ENCODE data around the gene HIVEP2.
A peak's percentile ranks its signal among the peaks of the same experiment; 100 is the strongest.

HIVEP2 gene

DNA sequence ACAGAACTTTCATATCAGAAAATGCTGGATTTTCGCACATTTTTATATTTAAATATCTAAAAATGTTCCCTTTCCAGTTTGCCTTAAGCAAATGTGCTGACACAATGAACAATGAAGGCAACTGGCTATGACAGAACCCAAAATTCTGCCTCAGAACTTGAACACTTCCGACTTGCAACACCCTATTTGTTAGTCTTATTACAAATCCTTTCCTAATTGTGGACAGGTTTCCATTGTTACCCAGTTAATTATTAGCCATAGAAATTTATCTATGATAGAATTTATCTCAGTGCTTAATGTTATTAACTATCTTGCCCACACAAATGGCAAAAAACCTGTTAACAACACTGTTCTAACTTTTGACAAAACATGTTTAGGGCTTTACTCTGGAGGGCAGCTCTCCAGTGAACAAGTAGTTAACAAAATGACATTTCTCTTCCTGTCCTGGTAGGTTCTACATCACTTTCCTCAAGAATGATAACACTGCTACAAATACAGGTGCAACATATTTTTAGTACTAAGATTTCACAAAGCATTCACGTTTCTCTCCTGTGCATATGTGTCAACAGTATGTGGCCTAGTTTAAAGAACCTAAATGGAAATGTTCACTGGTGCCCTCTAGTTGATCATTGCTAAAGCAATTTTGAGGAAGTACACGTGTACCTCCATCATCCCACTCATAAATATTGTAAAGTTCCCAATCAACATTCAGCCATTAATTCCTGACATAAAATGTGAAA is 58.4 kb downstream of the HIVEP2 start:
- peak; percentile 64 to 77 for DNase-seq

GRCh38 chr6:142885182-142885867 is 59.7 kb downstream of the HIVEP2 start:
- peak; percentile 34 to 36 for DNase-seq

DNA sequence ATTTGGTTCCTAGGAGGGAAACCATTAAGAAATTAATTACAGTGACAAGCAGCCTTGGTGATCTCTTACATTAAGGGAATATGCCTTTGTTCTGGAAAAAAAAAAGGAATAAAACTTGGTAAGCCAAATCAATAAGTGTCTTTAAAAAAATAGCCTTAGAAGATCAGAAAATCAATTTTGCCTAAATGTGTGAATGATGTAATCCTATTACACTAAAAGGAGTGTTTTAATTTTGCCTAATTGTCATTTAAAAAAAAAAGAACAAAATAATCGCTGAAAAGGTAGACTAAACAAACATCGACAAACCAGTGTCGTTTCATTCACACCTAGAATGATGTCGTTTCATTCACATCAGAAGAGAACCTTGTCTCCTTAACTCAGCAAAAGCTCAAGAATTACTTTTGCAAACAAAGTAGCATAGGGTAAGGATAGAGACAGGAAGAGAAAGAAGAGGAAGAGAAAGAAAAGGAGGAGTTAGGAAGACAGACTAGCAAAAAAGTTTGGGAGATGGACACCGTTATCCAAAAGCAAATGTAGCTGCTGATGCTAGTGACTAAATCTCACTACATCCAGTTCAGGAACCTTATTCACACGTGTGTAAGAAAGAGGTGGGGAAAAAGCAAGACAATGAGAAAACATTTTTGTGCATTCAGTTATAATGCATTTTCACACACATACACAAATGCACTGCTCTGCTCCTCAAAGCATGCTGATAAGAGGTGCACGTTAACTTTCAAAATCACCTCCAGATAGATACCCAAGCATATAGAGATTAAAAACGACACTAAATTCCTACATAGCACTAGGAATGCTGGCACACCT is 60.6 kb downstream of the HIVEP2 start:
- DNase-seq = no peak

DNA sequence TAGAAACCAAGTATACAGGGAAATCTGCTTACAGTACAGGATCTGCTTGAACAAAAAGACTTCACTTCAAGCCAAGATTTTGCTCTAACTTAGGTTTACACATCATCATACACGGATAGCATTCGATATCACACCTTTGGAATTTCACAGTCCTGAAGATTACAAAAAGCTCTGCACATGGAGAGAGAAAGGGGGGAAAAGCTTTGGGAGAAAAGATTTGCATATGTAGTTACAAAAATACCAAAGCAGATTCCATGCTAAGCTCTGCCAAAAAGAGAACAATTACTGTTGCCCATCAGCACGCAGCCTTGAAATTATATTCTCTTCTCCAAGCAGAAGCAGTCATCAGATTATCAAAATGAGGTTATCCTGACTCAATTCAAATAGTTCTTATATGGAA is 62.0 kb downstream of the HIVEP2 start:
- no peak for DNase-seq

GRCh38 chr6:142881761-142882160 is 63.2 kb downstream of the HIVEP2 start:
- no peak for DNase-seq

DNA sequence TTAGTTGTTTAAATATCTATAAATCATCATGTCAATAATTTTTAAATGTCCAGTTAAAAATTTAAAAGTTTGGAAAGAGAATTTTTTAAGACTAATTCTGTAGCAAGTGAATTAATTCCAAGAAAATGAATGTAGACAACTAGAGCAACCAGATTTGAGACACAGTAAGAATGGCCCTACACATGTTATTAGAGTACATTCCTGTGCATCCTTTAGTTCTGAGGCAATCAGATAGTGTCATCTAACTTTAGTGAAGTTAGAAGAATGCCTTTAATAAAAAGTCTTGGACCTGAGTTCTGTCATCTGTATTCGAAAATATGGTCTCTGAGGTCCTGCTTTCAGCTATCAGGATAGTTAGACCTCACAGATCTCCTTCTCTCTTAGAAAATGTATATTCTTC is 63.7 kb downstream of the HIVEP2 start:
- DNase-seq = no peak

- no peak for DNase-seq
These were observed 64.8 kb downstream of the HIVEP2 start for GRCh38 chr6:142880201-142880600.

- DNase-seq = no peak
These were observed 65.4 kb downstream of the HIVEP2 start for GRCh38 chr6:142879527-142879926.

DNA sequence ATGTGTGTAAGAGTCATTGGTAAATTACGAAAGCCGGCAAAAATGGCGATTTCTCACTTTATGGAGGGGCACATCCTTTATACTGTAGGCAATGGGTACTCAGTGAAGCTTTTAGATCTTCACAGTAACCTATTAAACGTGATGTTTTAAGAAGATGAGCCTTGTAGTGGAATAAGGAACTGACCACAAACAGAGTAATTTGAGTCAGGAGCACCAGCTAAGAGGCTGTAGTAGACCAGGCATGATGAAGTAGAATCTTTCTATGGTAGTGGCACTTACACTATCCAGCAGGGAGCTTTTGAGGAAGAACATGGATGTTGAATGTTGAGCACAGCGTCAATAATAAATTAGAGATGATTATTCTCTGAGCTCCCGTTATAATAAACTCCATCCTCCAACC is 65.9 kb downstream of the HIVEP2 start:
- no peak for DNase-seq

DNA sequence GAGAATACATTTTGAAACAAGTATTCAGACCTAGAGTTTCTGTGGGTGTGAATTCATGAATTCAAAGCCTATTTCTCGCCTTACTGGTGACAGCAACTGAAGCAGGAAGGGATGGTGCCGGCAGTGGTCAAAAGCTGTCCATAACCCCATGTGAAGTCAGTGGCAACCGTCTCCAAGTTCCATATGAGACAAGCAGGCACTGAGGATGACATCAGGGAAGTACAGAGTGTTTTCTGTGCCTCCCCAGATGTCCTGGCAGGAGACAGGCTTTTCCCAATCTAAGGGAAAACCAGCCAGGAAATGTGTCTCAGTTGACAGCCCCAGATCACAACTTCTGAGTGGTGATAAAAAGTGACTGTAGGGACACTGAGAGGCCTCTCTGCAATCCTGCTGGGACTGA is 66.6 kb downstream of the HIVEP2 start:
- no peak for DNase-seq

DNA sequence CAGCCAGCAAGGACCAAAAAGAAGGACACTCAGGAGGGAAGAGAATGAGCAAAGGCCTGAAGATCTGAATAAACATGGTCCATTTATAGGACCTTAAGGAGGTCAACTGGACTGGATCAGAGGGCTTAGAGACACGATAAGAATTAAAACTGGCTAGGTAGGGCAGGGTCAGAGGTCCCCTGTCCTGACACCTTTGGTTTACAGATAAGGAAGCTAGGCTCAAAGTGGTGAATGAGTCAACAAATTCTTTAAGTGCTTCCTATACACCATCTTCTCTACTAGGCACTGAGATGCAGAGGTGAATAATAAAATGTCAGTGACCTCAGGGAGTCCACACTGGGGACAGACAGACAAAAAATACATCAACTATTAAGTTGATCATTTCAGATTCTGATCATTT is 70.3 kb downstream of the HIVEP2 start:
- DNase-seq = no peak

- no peak for DNase-seq
These were observed 72.6 kb downstream of the HIVEP2 start for GRCh38 chr6:142872376-142872775.

DNA sequence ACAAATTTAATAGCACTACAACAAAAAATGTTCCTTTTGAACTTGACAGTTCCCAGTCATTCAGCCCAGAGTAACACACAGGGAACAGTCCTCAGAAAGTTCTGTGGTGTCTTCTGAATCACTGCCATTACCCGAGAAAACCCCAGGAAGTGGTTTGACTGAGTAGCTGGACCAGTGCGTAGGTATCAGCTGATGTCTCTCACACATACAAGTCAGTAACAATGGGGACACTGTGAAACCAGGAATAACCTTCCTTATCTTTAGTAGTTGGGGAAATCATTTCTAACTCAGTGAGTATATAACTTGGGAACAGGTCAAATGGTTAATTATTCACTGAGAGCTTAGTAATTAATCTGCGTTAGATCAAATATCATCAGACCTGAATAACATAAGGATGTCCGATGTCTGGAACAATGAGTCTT is 73.1 kb downstream of the HIVEP2 start:
- no peak for DNase-seq

GRCh38 chr6:142870787-142871415 is 74.1 kb downstream of the HIVEP2 start:
- no peak for DNase-seq

- no peak for DNase-seq
These were observed 76.1 kb downstream of the HIVEP2 start for GRCh38 chr6:142868917-142869316.

GRCh38 chr6:142867988-142868812 is 76.8 kb downstream of the HIVEP2 start:
- DNase-seq = no peak

GRCh38 chr6:142867355-142867801 is 77.6 kb downstream of the HIVEP2 start:
- no peak for DNase-seq

DNA sequence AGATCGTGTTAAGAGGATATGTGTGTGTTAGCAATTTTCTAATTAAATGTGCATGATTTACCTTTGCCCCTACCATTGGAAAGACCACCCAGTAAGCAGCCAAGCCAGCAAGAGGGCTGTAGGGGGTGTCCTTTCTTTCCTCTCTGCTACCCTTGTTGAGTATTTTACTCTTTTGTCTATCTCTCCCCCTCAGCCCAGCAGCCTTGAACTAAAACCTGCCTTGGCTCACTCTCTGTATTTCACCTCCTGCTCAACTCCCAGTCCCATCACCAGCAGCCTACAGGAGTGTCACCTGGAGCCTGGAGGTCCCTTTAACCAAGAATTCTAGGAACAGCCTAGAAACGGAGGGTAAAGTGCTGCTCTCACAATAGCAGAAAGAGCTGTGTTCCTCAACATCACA is 81.0 kb downstream of the HIVEP2 start:
- DNase-seq = no peak

DNA sequence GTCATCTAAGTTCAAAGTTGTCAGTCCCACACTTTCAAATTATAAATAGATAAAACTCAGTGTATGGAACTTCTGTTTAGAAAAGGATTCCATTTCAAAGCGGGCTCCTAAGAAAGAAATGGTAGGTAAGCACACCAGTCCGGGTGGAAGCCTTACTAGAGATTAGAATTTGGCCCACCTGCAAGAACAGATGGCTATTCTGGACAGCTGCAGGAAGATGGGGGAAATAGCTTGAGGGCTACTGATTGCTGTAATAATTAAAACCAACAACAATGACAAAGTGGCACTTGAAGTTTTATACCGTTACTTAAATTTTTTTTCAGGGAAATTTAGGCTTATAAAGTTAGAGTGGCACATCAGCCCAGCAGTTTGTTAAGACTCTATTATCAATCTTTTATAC is 83.3 kb downstream of the HIVEP2 start:
- DNase-seq = no peak

DNA sequence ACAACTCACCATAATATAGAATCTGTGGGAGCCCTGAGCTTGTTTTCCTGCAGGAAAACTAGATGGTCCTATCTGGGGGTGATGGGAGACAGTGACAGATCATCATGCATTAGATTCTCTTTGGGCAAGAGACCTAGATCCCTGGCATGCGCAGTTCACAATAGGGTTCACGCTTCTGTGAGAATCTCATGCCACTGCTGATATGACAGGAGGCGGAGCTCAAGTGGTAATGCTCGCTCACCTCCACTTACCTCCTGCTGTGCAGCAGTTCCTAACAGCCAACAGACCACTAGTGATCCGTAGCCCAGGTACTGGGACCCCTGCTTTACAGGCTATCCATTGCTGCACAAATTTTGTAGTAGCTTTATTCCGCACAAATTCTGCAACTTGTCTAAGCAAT is 84.5 kb downstream of the HIVEP2 start:
- DNase-seq = no peak

- DNase-seq = no peak
These were observed 87.0 kb downstream of the HIVEP2 start for GRCh38 chr6:142857796-142858555.
